Measurements from ENCODE around the gene LHFPL2. TPM values are rescaled to one million over a fixed set of nuclear protein-coding genes. Genes with fewer than 3 reads are reported as not detected.

LHFPL2 gene
- polyA plus RNA-seq, 1 of the 3 experiments (the other 2 are of a cell fraction), result 10.4 TPM

DNA sequence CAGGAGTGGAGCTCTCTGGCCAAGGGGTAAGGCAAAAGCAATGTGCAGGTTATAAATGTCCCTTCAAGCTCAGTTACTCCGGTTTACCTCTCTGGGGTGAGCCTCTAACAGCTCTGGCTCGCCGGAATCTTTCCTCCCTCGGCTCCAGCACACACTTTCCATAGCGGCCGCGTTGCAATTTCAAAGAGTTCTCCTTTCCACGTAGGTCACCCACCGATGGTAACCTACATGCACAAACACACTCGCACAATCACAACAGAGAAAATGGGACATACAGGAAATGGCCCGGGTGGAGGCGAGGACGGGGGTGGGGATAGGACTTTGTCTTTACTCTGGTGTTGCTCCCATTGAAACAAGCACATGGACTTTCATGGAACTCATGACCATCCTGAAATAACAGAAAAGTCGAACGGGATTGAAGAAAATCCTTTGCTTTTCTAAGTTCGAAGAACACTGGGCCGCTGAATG lies 1.2 kb downstream of the LHFPL2 start:
- H3K4me3 ChIP-seq (ENCODE audit: low read depth in 2 of 2, low read length in 1 of 2), result peak overlapping the region; percentile 89 to 90
- H3K9me2 ChIP-seq, result no peaks in the 10 kb centered on the region
- H3K36me3 ChIP-seq (replicated peaks in 1 of 2; ENCODE audit: control insufficient read depth in 1 of 2, insufficient read depth in 2 of 2, low read length in 1 of 2), result peaks cover 10 to 23% of the 10 kb centered on the region in 2 experiments
- POLR2A ChIA-PET, result interaction anchor here (1.2 kb wide), 1 partner anchor 337 kb away, joined by 3 read pairs; no protein-coding TSS in a partner anchor
- H2AFZ ChIP-seq (ENCODE audit: low read depth), result no peak overlapping the region
- peak overlapping the region; percentile 93 for H3K4me2 ChIP-seq
- H3K27ac ChIP-seq (ENCODE audit: low read depth in 2 of 2, low read length in 1 of 2), result peak overlapping the region; percentile 79 to 93
- TF ChIP-seq, protein P1, sequence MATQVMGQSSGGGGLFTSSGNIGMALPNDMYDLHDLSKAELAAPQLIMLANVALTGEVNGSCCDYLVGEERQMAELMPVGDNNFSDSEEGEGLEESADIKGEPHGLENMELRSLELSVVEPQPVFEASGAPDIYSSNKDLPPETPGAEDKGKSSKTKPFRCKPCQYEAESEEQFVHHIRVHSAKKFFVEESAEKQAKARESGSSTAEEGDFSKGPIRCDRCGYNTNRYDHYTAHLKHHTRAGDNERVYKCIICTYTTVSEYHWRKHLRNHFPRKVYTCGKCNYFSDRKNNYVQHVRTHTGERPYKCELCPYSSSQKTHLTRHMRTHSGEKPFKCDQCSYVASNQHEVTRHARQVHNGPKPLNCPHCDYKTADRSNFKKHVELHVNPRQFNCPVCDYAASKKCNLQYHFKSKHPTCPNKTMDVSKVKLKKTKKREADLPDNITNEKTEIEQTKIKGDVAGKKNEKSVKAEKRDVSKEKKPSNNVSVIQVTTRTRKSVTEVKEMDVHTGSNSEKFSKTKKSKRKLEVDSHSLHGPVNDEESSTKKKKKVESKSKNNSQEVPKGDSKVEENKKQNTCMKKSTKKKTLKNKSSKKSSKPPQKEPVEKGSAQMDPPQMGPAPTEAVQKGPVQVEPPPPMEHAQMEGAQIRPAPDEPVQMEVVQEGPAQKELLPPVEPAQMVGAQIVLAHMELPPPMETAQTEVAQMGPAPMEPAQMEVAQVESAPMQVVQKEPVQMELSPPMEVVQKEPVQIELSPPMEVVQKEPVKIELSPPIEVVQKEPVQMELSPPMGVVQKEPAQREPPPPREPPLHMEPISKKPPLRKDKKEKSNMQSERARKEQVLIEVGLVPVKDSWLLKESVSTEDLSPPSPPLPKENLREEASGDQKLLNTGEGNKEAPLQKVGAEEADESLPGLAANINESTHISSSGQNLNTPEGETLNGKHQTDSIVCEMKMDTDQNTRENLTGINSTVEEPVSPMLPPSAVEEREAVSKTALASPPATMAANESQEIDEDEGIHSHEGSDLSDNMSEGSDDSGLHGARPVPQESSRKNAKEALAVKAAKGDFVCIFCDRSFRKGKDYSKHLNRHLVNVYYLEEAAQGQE (IDR thresholded peaks at IDR 0.05; ENCODE audit: low read depth, low read length), result no peak
- peak; percentile 74 for TF ChIP-seq MAX (IDR thresholded peaks at IDR 0.05; ENCODE audit: low read depth)
- TF ChIP-seq MXI1 (IDR thresholded peaks at IDR 0.05; ENCODE audit: low read depth, low read length), result peak; percentile 77; the same call in 1 of the 2 replicates
- CTCF ChIA-PET, result interaction anchor here (0.7 to 5.1 kb wide), 14 partner anchors 9 to 325 kb away, joined by 3 to 36 read pairs (median 4); partner anchors contain the start of gene SCAMP1
- peaks cover 11 to 26% of the 10 kb centered on the region in 2 experiments for H3K4me1 ChIP-seq (ENCODE audit: control insufficient read depth in 1 of 2, insufficient read depth in 2 of 2, low read depth in 1 of 2, low read length in 1 of 2)
- WGBS (ENCODE audit: low lambda C conversion rate), result 1% methylated on average over 17 of the region's 17 CpGs
- peak; percentile 62 for DNase-seq
- H3K9me3 ChIP-seq, result no peaks in the 10 kb centered on the region
- H3K27me3 ChIP-seq (ENCODE audit: insufficient read depth), result no peaks in the 10 kb centered on the region
- peak overlapping the region; percentile 97 for H3K9ac ChIP-seq
- peaks cover 57% of the 10 kb centered on the region for H3K79me2 ChIP-seq (ENCODE audit: insufficient read depth)
- peaks cover 12% of the 10 kb centered on the region for H3F3A ChIP-seq (replicated peaks; ENCODE audit: insufficient read depth)
- no peaks in the 10 kb centered on the region; the same call in 1 of the 2 replicates for H4K20me1 ChIP-seq (ENCODE audit: insufficient read depth)

GRCh38 chr5:78644741-78645300 lies 3.8 kb downstream of the LHFPL2 start:
- peaks cover 7% of the 10 kb centered on the region; the same call in 1 of the 2 replicates for H4K20me1 ChIP-seq (ENCODE audit: insufficient read depth)
- 63% methylated on average over 2 of the region's 2 CpGs for WGBS (ENCODE audit: low lambda C conversion rate)
- peaks cover 20 to 36% of the 10 kb centered on the region in 2 experiments for H3K4me1 ChIP-seq (ENCODE audit: control insufficient read depth in 1 of 2, insufficient read depth in 2 of 2, low read depth in 1 of 2, low read length in 1 of 2)
- no peak for DNase-seq
- no peaks in the 10 kb centered on the region for H3K27me3 ChIP-seq (ENCODE audit: insufficient read depth)
- peaks cover 10 to 26% of the 10 kb centered on the region in 2 experiments for H3K36me3 ChIP-seq (replicated peaks in 1 of 2; ENCODE audit: control insufficient read depth in 1 of 2, insufficient read depth in 2 of 2, low read length in 1 of 2)
- H3K4me3 ChIP-seq (ENCODE audit: low read depth in 2 of 2, low read length in 1 of 2), result no peak overlapping the region
- no peaks in the 10 kb centered on the region for H3K9me2 ChIP-seq
- peaks cover 83% of the 10 kb centered on the region for H3K79me2 ChIP-seq (ENCODE audit: insufficient read depth)
- TF ChIP-seq FOSL2 (IDR thresholded peaks at IDR 0.05; ENCODE audit: borderline replicate concordance, low read depth) (no peak), CHD2 (IDR thresholded peaks at IDR 0.05; ENCODE audit: low read length, partially characterized antibody) (no peak), RXRA (IDR thresholded peaks at IDR 0.05; ENCODE audit: borderline replicate concordance, low read depth) (no peak), ZBTB33 (IDR thresholded peaks at IDR 0.05; ENCODE audit: borderline replicate concordance, low read depth) (no peak), EZH2phosphoT487 (IDR thresholded peaks at IDR 0.05; ENCODE audit: borderline replicate concordance, low read depth) (no peak), SIN3A (IDR thresholded peaks at IDR 0.05; ENCODE audit: borderline replicate concordance, low read depth, low read length) (no peak), POLR2AphosphoS5 (IDR thresholded peaks at IDR 0.05; ENCODE audit: low read depth, low read length) (no peak), CTCF (IDR thresholded peaks at IDR 0.05) (no peak), NFIC (IDR thresholded peaks at IDR 0.05; ENCODE audit: borderline replicate concordance) (no peak), EP300 (IDR thresholded peaks at IDR 0.05; ENCODE audit: borderline replicate concordance in 1 of 2, low read depth in 1 of 2, low read length in 1 of 2) (no peak)
- peak overlapping the region; percentile 2; the same call in 1 of the 2 replicates for H3K9ac ChIP-seq
- CTCF ChIA-PET, result interaction anchor here (1.0 to 5.1 kb wide), 5 partner anchors 10 to 177 kb away, joined by 3 to 36 read pairs (median 5); no protein-coding TSS in a partner anchor
- peak overlapping the region; percentile 93; the same call in 1 of the 2 replicates for H3K4me2 ChIP-seq
- H3K9me3 ChIP-seq, result no peaks in the 10 kb centered on the region
- H3F3A ChIP-seq (replicated peaks; ENCODE audit: insufficient read depth), result peaks cover 21% of the 10 kb centered on the region
- H3K27ac ChIP-seq (ENCODE audit: low read depth in 2 of 2, low read length in 1 of 2), result peak overlapping the region in 1 of 2 experiments; percentile 35; a peak in 1 of 4 replicates
- POLR2A ChIA-PET, result no interaction called here
- H2AFZ ChIP-seq (ENCODE audit: low read depth), result no peak overlapping the region
